Neural cell (in vitro differentiated cells): ENCODE results near the gene SPOCD1.

Experiments used
- CTCF ChIP-seq: fragments of 450-650 bp; IDR thresholded peaks from 2 replicates; pipeline ENCODE4 v1.5.1; 2014; ENCODE audit warnings: antibody characterized with exemption, mild to moderate bottlenecking, moderate library complexity; ENCODE audit not compliant: poor library complexity, severe bottlenecking
- RAD21 ChIP-seq: fragments of 450-650 bp; conservative IDR thresholded peaks from 2 replicates; pipeline ENCODE4 v1.6.1; 2014; ENCODE audit warnings: antibody characterized with exemption, mild to moderate bottlenecking, moderate library complexity
- REST ChIP-seq: IDR thresholded peaks from 2 replicates; pipeline ENCODE4 v1.6.1; 2012; ENCODE audit warnings: borderline replicate concordance

GRCh38 chr1:31797216-31797615, 18.6 kb downstream of the SPOCD1 start:
- TF ChIP-seq RAD21: no peak
- TF ChIP-seq REST: no peak
- no peak for TF ChIP-seq CTCF
